ENCODE measurements around the gene HIVEP2.

HIVEP2 gene

DNA sequence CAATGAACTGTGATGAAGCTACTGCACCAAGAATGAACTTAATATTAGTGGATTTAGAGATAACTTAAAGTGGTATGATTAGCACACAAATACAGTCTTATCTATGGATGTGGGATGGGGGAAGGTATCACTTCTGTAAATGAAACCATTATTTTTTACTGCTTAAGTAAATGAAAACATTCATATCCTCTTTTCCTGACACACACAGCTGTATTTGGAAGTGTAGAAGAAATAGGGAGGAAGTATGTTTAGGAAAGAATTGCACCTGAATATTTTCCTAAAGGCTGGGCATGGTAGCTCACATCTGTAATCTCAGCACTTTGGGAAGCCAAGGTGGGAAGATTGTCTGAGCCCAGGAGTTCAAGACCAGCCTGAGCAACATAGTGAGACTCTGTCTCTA, 96.8 kb downstream of the HIVEP2 start:
- Histone ChIP-seq H3K4me3 (replicated peaks; ENCODE audit: insufficient read depth, low read length) (no peak overlapping the region), H3K27me3 (ENCODE audit: insufficient read depth, poor library complexity, severe bottlenecking) (no peaks in the 10 kb centered on the region), H3K27ac (replicated peaks) (no peak overlapping the region)
- TF ChIP-seq, protein P1, sequence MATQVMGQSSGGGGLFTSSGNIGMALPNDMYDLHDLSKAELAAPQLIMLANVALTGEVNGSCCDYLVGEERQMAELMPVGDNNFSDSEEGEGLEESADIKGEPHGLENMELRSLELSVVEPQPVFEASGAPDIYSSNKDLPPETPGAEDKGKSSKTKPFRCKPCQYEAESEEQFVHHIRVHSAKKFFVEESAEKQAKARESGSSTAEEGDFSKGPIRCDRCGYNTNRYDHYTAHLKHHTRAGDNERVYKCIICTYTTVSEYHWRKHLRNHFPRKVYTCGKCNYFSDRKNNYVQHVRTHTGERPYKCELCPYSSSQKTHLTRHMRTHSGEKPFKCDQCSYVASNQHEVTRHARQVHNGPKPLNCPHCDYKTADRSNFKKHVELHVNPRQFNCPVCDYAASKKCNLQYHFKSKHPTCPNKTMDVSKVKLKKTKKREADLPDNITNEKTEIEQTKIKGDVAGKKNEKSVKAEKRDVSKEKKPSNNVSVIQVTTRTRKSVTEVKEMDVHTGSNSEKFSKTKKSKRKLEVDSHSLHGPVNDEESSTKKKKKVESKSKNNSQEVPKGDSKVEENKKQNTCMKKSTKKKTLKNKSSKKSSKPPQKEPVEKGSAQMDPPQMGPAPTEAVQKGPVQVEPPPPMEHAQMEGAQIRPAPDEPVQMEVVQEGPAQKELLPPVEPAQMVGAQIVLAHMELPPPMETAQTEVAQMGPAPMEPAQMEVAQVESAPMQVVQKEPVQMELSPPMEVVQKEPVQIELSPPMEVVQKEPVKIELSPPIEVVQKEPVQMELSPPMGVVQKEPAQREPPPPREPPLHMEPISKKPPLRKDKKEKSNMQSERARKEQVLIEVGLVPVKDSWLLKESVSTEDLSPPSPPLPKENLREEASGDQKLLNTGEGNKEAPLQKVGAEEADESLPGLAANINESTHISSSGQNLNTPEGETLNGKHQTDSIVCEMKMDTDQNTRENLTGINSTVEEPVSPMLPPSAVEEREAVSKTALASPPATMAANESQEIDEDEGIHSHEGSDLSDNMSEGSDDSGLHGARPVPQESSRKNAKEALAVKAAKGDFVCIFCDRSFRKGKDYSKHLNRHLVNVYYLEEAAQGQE (IDR thresholded peaks at IDR 0.05; ENCODE audit: insufficient replicate concordance, low read depth) = no peak
- TF ChIP-seq SPI1 (IDR thresholded peaks at IDR 0.05; ENCODE audit: borderline replicate concordance, low read depth) = no peak
- TF ChIP-seq, protein P2, sequence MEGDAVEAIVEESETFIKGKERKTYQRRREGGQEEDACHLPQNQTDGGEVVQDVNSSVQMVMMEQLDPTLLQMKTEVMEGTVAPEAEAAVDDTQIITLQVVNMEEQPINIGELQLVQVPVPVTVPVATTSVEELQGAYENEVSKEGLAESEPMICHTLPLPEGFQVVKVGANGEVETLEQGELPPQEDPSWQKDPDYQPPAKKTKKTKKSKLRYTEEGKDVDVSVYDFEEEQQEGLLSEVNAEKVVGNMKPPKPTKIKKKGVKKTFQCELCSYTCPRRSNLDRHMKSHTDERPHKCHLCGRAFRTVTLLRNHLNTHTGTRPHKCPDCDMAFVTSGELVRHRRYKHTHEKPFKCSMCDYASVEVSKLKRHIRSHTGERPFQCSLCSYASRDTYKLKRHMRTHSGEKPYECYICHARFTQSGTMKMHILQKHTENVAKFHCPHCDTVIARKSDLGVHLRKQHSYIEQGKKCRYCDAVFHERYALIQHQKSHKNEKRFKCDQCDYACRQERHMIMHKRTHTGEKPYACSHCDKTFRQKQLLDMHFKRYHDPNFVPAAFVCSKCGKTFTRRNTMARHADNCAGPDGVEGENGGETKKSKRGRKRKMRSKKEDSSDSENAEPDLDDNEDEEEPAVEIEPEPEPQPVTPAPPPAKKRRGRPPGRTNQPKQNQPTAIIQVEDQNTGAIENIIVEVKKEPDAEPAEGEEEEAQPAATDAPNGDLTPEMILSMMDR (IDR thresholded peaks at IDR 0.05; ENCODE audit: insufficient read depth, low read length) = no peak
- no peak for TF ChIP-seq POLR2AphosphoS5 (IDR thresholded peaks at IDR 0.05; ENCODE audit: low read depth)
- TF ChIP-seq GABPA (IDR thresholded peaks at IDR 0.05; ENCODE audit: low read depth) = no peak
- no peak for DNase-seq (ENCODE audit: low read depth in 1 of 2, low spot score in 1 of 2)

DNA sequence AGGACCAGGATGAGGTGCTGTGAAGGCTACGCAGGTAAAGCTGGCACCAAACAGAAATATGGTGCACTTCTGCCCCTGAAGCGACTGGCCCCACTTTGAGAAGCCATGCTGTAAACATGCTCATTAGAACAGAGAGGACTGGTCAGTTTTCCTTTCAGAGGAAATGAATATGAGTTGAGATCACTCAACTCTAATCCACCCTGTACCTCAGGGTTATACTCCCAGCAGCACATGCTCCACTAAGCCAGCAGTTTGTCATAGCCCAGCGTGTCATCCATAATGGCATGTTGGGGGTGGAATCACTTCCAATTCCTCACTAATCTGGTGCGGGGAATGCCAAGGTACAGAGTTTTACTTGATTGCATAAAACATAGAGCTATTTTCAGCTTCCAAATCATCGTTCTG, 98.1 kb downstream of the HIVEP2 start:
- TF ChIP-seq, protein P1 (IDR thresholded peaks at IDR 0.05; ENCODE audit: insufficient replicate concordance, low read depth) = no peak
- TF ChIP-seq POLR2AphosphoS5 (IDR thresholded peaks at IDR 0.05; ENCODE audit: low read depth) (no peak), SPI1 (IDR thresholded peaks at IDR 0.05; ENCODE audit: borderline replicate concordance, low read depth) (no peak), GABPA (IDR thresholded peaks at IDR 0.05; ENCODE audit: low read depth) (no peak)
- TF ChIP-seq, protein P2 (IDR thresholded peaks at IDR 0.05; ENCODE audit: insufficient read depth, low read length) = no peak
- no peaks in the 10 kb centered on the region for H3K27me3 ChIP-seq (ENCODE audit: insufficient read depth, poor library complexity, severe bottlenecking)
- no peak for DNase-seq (ENCODE audit: low read depth in 1 of 2, low spot score in 1 of 2)
- no peak overlapping the region for H3K4me3 ChIP-seq (replicated peaks; ENCODE audit: insufficient read depth, low read length)
- H3K27ac ChIP-seq (replicated peaks) = no peak overlapping the region

DNA sequence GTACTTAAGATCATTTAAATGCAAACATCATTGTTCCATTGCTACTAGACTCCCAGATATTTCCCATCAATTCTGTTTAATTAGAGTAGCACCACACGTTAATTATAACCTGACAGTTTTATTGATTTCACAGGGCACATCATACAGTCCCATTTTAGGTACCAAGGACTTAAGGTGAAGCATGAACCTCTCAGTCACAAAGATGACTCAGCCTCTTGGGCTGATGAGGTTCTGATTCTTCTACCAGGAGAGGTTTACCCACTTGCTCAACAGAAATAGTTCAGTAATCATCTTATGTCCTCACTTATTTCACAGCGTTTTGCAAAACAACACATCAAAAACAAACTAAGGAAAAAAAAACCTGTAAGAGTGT, 98.5 kb downstream of the HIVEP2 start:
- TF ChIP-seq, protein P1 (IDR thresholded peaks at IDR 0.05; ENCODE audit: insufficient replicate concordance, low read depth) = no peak
- TF ChIP-seq POLR2AphosphoS5 (IDR thresholded peaks at IDR 0.05; ENCODE audit: low read depth) (no peak), SPI1 (IDR thresholded peaks at IDR 0.05; ENCODE audit: borderline replicate concordance, low read depth) (no peak), GABPA (IDR thresholded peaks at IDR 0.05; ENCODE audit: low read depth) (no peak)
- TF ChIP-seq, protein P2 (IDR thresholded peaks at IDR 0.05; ENCODE audit: insufficient read depth, low read length) = no peak
- Histone ChIP-seq H3K27me3 (ENCODE audit: insufficient read depth, poor library complexity, severe bottlenecking) (no peaks in the 10 kb centered on the region), H3K27ac (replicated peaks) (no peak overlapping the region), H3K4me3 (replicated peaks; ENCODE audit: insufficient read depth, low read length) (no peak overlapping the region)
- no peak for DNase-seq (ENCODE audit: low read depth in 1 of 2, low spot score in 1 of 2)

Measured in HL-60 (cell line).